Measurements from ENCODE around the gene ROBO1. TPM values are rescaled to one million over a fixed set of nuclear protein-coding genes. Genes with fewer than 3 reads are reported as not detected.

ROBO1 gene
- total and polyA plus RNA-seq, 2 donors (not counting 1 experiment from before 2014, with no cell fraction given) = 0.27 to 3.2 TPM

DNA sequence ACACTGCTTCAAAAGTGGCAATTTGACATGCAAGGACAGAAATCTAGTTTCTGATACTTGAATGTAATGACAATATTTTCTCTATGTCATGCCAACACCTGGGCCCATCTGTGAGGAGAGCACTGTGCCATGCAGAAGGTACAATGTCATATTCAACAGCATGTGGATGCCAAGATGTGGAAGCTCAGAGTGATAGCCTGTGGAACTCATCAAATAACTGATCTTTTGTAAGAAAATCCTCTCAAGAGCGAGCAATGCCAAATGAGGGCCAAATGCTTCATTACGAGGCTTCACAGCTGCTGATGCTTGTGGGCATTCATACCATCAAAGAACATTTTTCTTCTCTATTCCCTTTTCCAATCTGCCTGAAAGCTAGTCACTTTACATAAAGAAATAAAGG lies 95.1 kb downstream of the ROBO1 start:
- Histone ChIP-seq H3K27ac (ENCODE audit: low read length in 2 of 2) (no peak overlapping the region), H2AFZ (ENCODE audit: insufficient read depth, low read depth, low read length, poor library complexity, severe bottlenecking) (no peak overlapping the region), H3K9ac (ENCODE audit: low read length) (no peak overlapping the region), H3K4me1 (ENCODE audit: control insufficient read depth in 2 of 2, insufficient read depth in 2 of 2, low read length in 2 of 2) (no peaks in the 10 kb centered on the region), H3K79me2 (ENCODE audit: control insufficient read depth, insufficient read depth, low read length) (no peaks in the 10 kb centered on the region), H3K36me3 (replicated peaks in 1 of 2; ENCODE audit: control extremely low read depth in 1 of 2, control insufficient read depth in 1 of 2, extremely low read depth in 1 of 2, insufficient read depth in 2 of 2, low read length in 1 of 2) (no peaks in the 10 kb centered on the region), H3K4me2 (replicated peaks; ENCODE audit: low read depth, low read length, poor library complexity, severe bottlenecking) (no peak overlapping the region), H3K9me3 (ENCODE audit: control extremely low read depth in 1 of 3, control insufficient read depth in 2 of 3, insufficient read depth in 1 of 3, low read length in 2 of 3) (peaks cover 0 to 2% (median 0%) of the 10 kb centered on the region in 3 donors), H4K20me1 (ENCODE audit: control insufficient read depth, insufficient read depth, low read length, poor library complexity, severe bottlenecking) (no peaks in the 10 kb centered on the region), H3K27me3 (replicated peaks in 1 of 4; ENCODE audit: control extremely low read depth in 1 of 4, control insufficient read depth in 3 of 4, insufficient read depth in 4 of 4, low read length in 3 of 4) (no peaks in the 10 kb centered on the region), H3K4me3 (ENCODE audit: control extremely low read depth in 1 of 5, extremely low read depth in 1 of 5, insufficient read depth in 1 of 5, low read depth in 2 of 5, low read length in 4 of 5) (no peak overlapping the region)
- Mint-ChIP-seq H3K4me3 (no peak overlapping the region), H3K27me3 (no peaks in the 10 kb centered on the region), H3K9me3 (ENCODE audit: insufficient read depth) (peaks cover 2% of the 10 kb centered on the region), H3K4me1 (no peaks in the 10 kb centered on the region), H3K27ac (no peak overlapping the region)
- ATAC-seq (ENCODE audit: low read depth) (no peak), DNase-seq (no peak)
- POLR2A ChIA-PET = no interaction called here
- 84% methylated on average over 2 of the region's 2 CpGs for WGBS (ENCODE audit: insufficient coverage)
- no peak for TF ChIP-seq EZH2 (IDR thresholded peaks at IDR 0.05; ENCODE audit: borderline replicate concordance, insufficient read depth, low read depth, low read length, poor library complexity, severe bottlenecking)
- TF ChIP-seq, protein P1, sequence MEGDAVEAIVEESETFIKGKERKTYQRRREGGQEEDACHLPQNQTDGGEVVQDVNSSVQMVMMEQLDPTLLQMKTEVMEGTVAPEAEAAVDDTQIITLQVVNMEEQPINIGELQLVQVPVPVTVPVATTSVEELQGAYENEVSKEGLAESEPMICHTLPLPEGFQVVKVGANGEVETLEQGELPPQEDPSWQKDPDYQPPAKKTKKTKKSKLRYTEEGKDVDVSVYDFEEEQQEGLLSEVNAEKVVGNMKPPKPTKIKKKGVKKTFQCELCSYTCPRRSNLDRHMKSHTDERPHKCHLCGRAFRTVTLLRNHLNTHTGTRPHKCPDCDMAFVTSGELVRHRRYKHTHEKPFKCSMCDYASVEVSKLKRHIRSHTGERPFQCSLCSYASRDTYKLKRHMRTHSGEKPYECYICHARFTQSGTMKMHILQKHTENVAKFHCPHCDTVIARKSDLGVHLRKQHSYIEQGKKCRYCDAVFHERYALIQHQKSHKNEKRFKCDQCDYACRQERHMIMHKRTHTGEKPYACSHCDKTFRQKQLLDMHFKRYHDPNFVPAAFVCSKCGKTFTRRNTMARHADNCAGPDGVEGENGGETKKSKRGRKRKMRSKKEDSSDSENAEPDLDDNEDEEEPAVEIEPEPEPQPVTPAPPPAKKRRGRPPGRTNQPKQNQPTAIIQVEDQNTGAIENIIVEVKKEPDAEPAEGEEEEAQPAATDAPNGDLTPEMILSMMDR (IDR thresholded peaks at IDR 0.05) = no peak
- CTCF ChIA-PET = no interaction called here
- intact Hi-C loops (cut with micrococcal nuclease) = no loop called here

DNA sequence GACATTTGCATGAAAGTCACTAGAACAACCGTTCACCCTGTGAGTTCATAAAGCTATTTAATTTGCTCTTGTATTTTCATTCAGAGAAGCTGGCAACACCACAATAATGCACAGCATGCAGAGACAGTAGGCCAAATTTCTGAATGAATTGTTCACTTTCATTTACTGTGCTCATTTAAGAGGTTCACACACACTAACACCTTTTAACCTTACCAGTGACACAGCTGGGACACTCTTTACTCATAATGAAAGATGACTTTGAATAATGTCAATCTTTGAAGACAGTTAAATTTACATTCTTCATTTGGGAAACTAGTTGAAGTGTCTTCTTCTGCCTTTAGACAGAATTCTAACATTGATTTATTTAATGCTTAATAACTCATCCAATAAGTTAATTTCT lies 95.7 kb downstream of the ROBO1 start:
- H2AFZ ChIP-seq (ENCODE audit: insufficient read depth, low read depth, low read length, poor library complexity, severe bottlenecking) = no peak overlapping the region
- no peaks in the 10 kb centered on the region for H3K79me2 ChIP-seq (ENCODE audit: control insufficient read depth, insufficient read depth, low read length)
- ATAC-seq (ENCODE audit: low read depth) (no peak), DNase-seq (no peak)
- H4K20me1 ChIP-seq (ENCODE audit: control insufficient read depth, insufficient read depth, low read length, poor library complexity, severe bottlenecking) = no peaks in the 10 kb centered on the region
- ChIA-PET CTCF (no interaction called here), POLR2A (no interaction called here)
- H3K36me3 ChIP-seq (replicated peaks in 1 of 2; ENCODE audit: control extremely low read depth in 1 of 2, control insufficient read depth in 1 of 2, extremely low read depth in 1 of 2, insufficient read depth in 2 of 2, low read length in 1 of 2) = no peaks in the 10 kb centered on the region
- H3K4me3 ChIP-seq (ENCODE audit: control extremely low read depth in 1 of 5, extremely low read depth in 1 of 5, insufficient read depth in 1 of 5, low read depth in 2 of 5, low read length in 4 of 5) = no peak overlapping the region
- intact Hi-C loops (cut with micrococcal nuclease) = no loop called here
- H3K27me3 ChIP-seq (replicated peaks in 1 of 4; ENCODE audit: control extremely low read depth in 1 of 4, control insufficient read depth in 3 of 4, insufficient read depth in 4 of 4, low read length in 3 of 4) = no peaks in the 10 kb centered on the region
- H3K4me1 ChIP-seq (ENCODE audit: control insufficient read depth in 2 of 2, insufficient read depth in 2 of 2, low read length in 2 of 2) = no peaks in the 10 kb centered on the region
- Mint-ChIP-seq H3K27ac (no peak overlapping the region), H3K9me3 (ENCODE audit: insufficient read depth) (peaks cover 2% of the 10 kb centered on the region), H3K4me3 (no peak overlapping the region), H3K4me1 (no peaks in the 10 kb centered on the region), H3K27me3 (no peaks in the 10 kb centered on the region)
- peaks cover 0 to 2% (median 0%) of the 10 kb centered on the region in 3 donors for H3K9me3 ChIP-seq (ENCODE audit: control extremely low read depth in 1 of 3, control insufficient read depth in 2 of 3, insufficient read depth in 1 of 3, low read length in 2 of 3)
- H3K9ac ChIP-seq (ENCODE audit: low read length) = no peak overlapping the region
- WGBS (ENCODE audit: insufficient coverage) = 83% methylated on average over 1 of the region's 1 CpG
- TF ChIP-seq EZH2 (IDR thresholded peaks at IDR 0.05; ENCODE audit: borderline replicate concordance, insufficient read depth, low read depth, low read length, poor library complexity, severe bottlenecking) = no peak
- TF ChIP-seq, protein P1 (IDR thresholded peaks at IDR 0.05) = no peak
- H3K4me2 ChIP-seq (replicated peaks; ENCODE audit: low read depth, low read length, poor library complexity, severe bottlenecking) = no peak overlapping the region
- H3K27ac ChIP-seq (ENCODE audit: low read length in 2 of 2) = no peak overlapping the region

Measured in B cell (primary cell).